ENCODE data around the gene MINDY4. TPM values are rescaled to one million over a fixed set of nuclear protein-coding genes. Genes with fewer than 3 reads are reported as not detected.

Gene MINDY4
- total and polyA plus RNA-seq, 4 donors, result 0.93 to 6.1 (median 1.9) TPM

DNA sequence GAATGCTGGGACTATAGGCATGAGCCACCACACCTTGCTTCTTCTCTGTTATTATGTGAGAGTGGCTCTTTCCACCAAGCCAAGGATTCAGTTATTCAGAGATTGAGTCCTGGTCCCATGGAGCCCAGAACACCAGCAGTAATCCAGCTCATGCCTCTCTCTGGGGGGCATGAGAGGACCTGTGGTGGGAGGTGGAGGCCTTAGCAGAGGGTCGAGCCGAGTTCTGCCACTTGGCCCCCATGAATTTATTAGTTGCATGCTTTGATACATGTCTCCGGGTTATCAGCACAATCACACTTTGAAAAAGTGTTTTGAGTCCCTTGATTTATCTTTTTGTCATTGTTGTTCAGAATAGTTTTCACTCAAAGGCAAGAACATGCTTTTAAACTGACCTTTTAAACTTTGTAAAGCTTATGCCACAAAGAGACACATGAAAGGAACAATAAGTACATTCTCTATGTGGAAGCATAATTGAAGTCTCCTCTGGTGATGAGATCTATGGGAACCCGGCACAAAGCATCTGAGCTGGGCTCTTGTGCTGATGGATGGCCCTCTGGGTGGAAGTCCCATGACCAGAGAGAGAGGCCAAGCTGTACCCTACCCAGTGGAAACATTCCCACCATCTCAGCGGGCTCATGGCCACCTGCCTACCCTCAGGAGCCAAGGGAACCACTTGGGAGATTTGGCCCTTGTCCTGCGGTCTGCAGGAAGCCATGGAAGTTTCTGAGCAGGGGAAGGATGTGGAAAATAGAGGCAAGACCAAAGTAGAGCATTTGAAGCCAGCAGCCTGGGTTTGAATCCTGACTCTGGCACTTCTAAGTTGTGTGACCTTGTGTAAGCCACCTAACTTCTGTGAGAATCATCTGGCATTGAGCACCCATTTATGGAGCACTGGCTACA lies 53.9 kb downstream of the MINDY4 start:
- Histone ChIP-seq H3K9me3 (ENCODE audit: control insufficient read depth in 4 of 4, low read length in 3 of 4) (no peaks in the 10 kb centered on the region), H3K27me3 (ENCODE audit: control insufficient read depth in 4 of 4, insufficient read depth in 4 of 4, low read length in 3 of 4) (no peaks in the 10 kb centered on the region), H3K36me3 (ENCODE audit: control insufficient read depth in 4 of 4, insufficient read depth in 3 of 4, low read depth in 1 of 4, low read length in 3 of 4) (no peaks in the 10 kb centered on the region), H3K9ac (ENCODE audit: low read depth in 1 of 2, low read length in 2 of 2) (no peak overlapping the region), H3K4me1 (ENCODE audit: control insufficient read depth in 4 of 4, insufficient read depth in 4 of 4, low read length in 3 of 4) (no peaks in the 10 kb centered on the region), H3K27ac (ENCODE audit: low read depth in 1 of 2, low read length in 2 of 2) (no peak overlapping the region), H3K4me3 (ENCODE audit: low read depth in 1 of 3, low read length in 3 of 3) (no peak overlapping the region)
- TF ChIP-seq, protein P1, sequence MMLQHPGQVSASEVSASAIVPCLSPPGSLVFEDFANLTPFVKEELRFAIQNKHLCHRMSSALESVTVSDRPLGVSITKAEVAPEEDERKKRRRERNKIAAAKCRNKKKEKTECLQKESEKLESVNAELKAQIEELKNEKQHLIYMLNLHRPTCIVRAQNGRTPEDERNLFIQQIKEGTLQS (IDR thresholded peaks at IDR 0.05), result no peak
- no peak for TF ChIP-seq HNF4G (IDR thresholded peaks at IDR 0.05)
- TF ChIP-seq FOXA2 (IDR thresholded peaks at IDR 0.05), result no peak
- TF ChIP-seq, protein P2, sequence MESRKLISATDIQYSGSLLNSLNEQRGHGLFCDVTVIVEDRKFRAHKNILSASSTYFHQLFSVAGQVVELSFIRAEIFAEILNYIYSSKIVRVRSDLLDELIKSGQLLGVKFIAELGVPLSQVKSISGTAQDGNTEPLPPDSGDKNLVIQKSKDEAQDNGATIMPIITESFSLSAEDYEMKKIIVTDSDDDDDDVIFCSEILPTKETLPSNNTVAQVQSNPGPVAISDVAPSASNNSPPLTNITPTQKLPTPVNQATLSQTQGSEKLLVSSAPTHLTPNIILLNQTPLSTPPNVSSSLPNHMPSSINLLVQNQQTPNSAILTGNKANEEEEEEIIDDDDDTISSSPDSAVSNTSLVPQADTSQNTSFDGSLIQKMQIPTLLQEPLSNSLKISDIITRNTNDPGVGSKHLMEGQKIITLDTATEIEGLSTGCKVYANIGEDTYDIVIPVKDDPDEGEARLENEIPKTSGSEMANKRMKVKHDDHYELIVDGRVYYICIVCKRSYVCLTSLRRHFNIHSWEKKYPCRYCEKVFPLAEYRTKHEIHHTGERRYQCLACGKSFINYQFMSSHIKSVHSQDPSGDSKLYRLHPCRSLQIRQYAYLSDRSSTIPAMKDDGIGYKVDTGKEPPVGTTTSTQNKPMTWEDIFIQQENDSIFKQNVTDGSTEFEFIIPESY (IDR thresholded peaks at IDR 0.05), result no peak
- TF ChIP-seq, protein P3, sequence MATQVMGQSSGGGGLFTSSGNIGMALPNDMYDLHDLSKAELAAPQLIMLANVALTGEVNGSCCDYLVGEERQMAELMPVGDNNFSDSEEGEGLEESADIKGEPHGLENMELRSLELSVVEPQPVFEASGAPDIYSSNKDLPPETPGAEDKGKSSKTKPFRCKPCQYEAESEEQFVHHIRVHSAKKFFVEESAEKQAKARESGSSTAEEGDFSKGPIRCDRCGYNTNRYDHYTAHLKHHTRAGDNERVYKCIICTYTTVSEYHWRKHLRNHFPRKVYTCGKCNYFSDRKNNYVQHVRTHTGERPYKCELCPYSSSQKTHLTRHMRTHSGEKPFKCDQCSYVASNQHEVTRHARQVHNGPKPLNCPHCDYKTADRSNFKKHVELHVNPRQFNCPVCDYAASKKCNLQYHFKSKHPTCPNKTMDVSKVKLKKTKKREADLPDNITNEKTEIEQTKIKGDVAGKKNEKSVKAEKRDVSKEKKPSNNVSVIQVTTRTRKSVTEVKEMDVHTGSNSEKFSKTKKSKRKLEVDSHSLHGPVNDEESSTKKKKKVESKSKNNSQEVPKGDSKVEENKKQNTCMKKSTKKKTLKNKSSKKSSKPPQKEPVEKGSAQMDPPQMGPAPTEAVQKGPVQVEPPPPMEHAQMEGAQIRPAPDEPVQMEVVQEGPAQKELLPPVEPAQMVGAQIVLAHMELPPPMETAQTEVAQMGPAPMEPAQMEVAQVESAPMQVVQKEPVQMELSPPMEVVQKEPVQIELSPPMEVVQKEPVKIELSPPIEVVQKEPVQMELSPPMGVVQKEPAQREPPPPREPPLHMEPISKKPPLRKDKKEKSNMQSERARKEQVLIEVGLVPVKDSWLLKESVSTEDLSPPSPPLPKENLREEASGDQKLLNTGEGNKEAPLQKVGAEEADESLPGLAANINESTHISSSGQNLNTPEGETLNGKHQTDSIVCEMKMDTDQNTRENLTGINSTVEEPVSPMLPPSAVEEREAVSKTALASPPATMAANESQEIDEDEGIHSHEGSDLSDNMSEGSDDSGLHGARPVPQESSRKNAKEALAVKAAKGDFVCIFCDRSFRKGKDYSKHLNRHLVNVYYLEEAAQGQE (IDR thresholded peaks at IDR 0.05), result no peak
- no peak for TF ChIP-seq SP1 (IDR thresholded peaks at IDR 0.05)
- TF ChIP-seq JUND (IDR thresholded peaks at IDR 0.05), result no peak
- no peak for TF ChIP-seq RXRA (IDR thresholded peaks at IDR 0.05)
- TF ChIP-seq NR2F2 (IDR thresholded peaks at IDR 0.05), result no peak
- 95% methylated on average over 6 of the region's 6 CpGs for WGBS
- peak; percentile 12 for DNase-seq (ENCODE audit: low spot score)

DNA sequence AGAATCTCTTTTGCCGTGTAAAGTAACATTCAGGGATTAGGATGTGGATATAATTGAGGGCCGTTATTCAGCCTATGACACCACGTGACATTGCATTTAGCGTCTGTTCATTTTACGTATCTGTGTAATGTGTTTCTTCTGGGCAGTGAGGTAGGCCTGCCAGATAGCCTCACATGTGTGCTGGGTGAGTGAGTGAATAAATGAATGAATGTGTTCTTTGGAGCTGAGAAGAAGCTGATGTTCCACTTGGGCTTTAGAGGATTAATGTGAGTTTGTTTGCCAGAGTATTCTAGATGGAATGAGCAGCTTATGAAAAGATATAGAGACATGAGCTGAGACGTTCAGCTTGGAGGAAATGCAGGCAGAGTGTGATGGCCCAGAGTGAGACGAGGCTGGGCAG lies 55.0 kb downstream of the MINDY4 start:
- Histone ChIP-seq H3K27ac (ENCODE audit: low read depth in 1 of 2, low read length in 2 of 2) (no peak overlapping the region), H3K9ac (ENCODE audit: low read depth in 1 of 2, low read length in 2 of 2) (no peak overlapping the region), H3K4me1 (ENCODE audit: control insufficient read depth in 4 of 4, insufficient read depth in 4 of 4, low read length in 3 of 4) (no peaks in the 10 kb centered on the region), H3K4me3 (ENCODE audit: low read depth in 1 of 3, low read length in 3 of 3) (no peak overlapping the region), H3K36me3 (ENCODE audit: control insufficient read depth in 4 of 4, insufficient read depth in 3 of 4, low read depth in 1 of 4, low read length in 3 of 4) (no peaks in the 10 kb centered on the region), H3K27me3 (ENCODE audit: control insufficient read depth in 4 of 4, insufficient read depth in 4 of 4, low read length in 3 of 4) (no peaks in the 10 kb centered on the region), H3K9me3 (ENCODE audit: control insufficient read depth in 4 of 4, low read length in 3 of 4) (no peaks in the 10 kb centered on the region)
- TF ChIP-seq, protein P1 (IDR thresholded peaks at IDR 0.05), result no peak
- TF ChIP-seq, protein P4, sequence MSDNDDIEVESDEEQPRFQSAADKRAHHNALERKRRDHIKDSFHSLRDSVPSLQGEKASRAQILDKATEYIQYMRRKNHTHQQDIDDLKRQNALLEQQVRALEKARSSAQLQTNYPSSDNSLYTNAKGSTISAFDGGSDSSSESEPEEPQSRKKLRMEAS (IDR thresholded peaks at IDR 0.05), result no peak
- no peak for TF ChIP-seq RAD21 (IDR thresholded peaks at IDR 0.05)
- WGBS, result 95% methylated on average over 7 of the region's 7 CpGs
- no peak for DNase-seq (ENCODE audit: low spot score)
